ENCODE data around the gene GNAQ. TPM values are rescaled to one million over a fixed set of nuclear protein-coding genes. Genes with fewer than 3 reads are reported as not detected.

Gene GNAQ
- total RNA-seq, 2 donors from 2014 or later = 15.8 to 22.1 TPM

GRCh38 chr9:77872863-77873262, 158.7 kb downstream of the GNAQ start:
- 78 to 88% methylated on average over 3 of the region's 3 CpGs for WGBS, 2 donors
- H3K4me1 ChIP-seq = peaks cover 8% of the 10 kb centered on the region
- no peaks in the 10 kb centered on the region for H3K27me3 ChIP-seq
- TF ChIP-seq, protein P1, sequence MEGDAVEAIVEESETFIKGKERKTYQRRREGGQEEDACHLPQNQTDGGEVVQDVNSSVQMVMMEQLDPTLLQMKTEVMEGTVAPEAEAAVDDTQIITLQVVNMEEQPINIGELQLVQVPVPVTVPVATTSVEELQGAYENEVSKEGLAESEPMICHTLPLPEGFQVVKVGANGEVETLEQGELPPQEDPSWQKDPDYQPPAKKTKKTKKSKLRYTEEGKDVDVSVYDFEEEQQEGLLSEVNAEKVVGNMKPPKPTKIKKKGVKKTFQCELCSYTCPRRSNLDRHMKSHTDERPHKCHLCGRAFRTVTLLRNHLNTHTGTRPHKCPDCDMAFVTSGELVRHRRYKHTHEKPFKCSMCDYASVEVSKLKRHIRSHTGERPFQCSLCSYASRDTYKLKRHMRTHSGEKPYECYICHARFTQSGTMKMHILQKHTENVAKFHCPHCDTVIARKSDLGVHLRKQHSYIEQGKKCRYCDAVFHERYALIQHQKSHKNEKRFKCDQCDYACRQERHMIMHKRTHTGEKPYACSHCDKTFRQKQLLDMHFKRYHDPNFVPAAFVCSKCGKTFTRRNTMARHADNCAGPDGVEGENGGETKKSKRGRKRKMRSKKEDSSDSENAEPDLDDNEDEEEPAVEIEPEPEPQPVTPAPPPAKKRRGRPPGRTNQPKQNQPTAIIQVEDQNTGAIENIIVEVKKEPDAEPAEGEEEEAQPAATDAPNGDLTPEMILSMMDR (IDR thresholded peaks at IDR 0.05) = no peak
- no peak for TF ChIP-seq POLR2A (IDR thresholded peaks at IDR 0.05)
- no peaks in the 10 kb centered on the region for H3K9me3 ChIP-seq
- DNase-seq = no peak
- H3K36me3 ChIP-seq (replicated peaks in 1 of 2; ENCODE audit: insufficient read depth in 1 of 2, low read depth in 2 of 2) = no peaks in the 10 kb centered on the region
- ATAC-seq = no peak
- no peak overlapping the region for H3K4me3 ChIP-seq
- intact Hi-C loops (cut with DNase I) = no loop called here
- no peak overlapping the region for H3K27ac ChIP-seq

DNA sequence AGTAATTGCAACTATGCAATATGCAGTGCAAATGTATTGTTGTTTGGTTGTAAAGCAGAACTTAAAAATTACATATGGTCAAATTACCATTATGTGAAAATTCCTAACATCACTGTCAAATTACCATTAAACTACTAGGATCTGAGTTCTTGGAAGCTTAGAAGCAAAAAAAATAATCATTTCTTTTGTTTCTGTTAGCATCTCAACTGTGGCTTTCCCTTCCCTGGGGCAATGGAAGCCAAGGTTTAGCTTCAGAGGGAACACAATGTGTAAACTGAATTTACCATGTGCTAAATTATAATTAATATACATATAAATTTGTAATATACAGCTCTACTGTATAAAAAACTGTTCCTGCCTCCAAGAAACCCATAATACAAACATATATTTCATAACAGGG, 159.4 kb downstream of the GNAQ start:
- ATAC-seq (no peak), DNase-seq (no peak)
- H3K4me1 ChIP-seq = peaks cover 8% of the 10 kb centered on the region
- no peaks in the 10 kb centered on the region for H3K36me3 ChIP-seq (replicated peaks in 1 of 2; ENCODE audit: insufficient read depth in 1 of 2, low read depth in 2 of 2)
- H3K4me3 ChIP-seq = no peak overlapping the region
- H3K27ac ChIP-seq = no peak overlapping the region
- H3K9me3 ChIP-seq = no peaks in the 10 kb centered on the region
- no peak for TF ChIP-seq POLR2A (IDR thresholded peaks at IDR 0.05)
- TF ChIP-seq, protein P1 (IDR thresholded peaks at IDR 0.05) = no peak
- intact Hi-C loops (cut with DNase I) = no loop called here
- H3K27me3 ChIP-seq = no peaks in the 10 kb centered on the region

GRCh38 chr9:77871483-77871882, 160.1 kb downstream of the GNAQ start:
- intact Hi-C loops (cut with DNase I) = no loop called here
- peaks cover 6% of the 10 kb centered on the region for H3K4me1 ChIP-seq
- no peak overlapping the region for H3K4me3 ChIP-seq
- no peaks in the 10 kb centered on the region for H3K9me3 ChIP-seq
- ATAC-seq (no peak), DNase-seq (no peak)
- WGBS, 2 donors = 88 to 95% methylated on average over 1 of the region's 1 CpG
- no peak for TF ChIP-seq POLR2A (IDR thresholded peaks at IDR 0.05)
- TF ChIP-seq, protein P1 (IDR thresholded peaks at IDR 0.05) = no peak
- H3K36me3 ChIP-seq (replicated peaks in 1 of 2; ENCODE audit: insufficient read depth in 1 of 2, low read depth in 2 of 2) = no peaks in the 10 kb centered on the region
- H3K27me3 ChIP-seq = no peaks in the 10 kb centered on the region
- H3K27ac ChIP-seq = no peak overlapping the region

- DNase-seq (no peak), ATAC-seq (no peak)
- H3K4me3 ChIP-seq = no peak overlapping the region
- H3K4me1 ChIP-seq = no peaks in the 10 kb centered on the region
- H3K27me3 ChIP-seq = no peaks in the 10 kb centered on the region
- H3K9me3 ChIP-seq = no peaks in the 10 kb centered on the region
- TF ChIP-seq, protein P1 (IDR thresholded peaks at IDR 0.05) = no peak
- TF ChIP-seq POLR2A (IDR thresholded peaks at IDR 0.05) = no peak
- intact Hi-C loops (cut with DNase I) = no loop called here
- H3K27ac ChIP-seq = no peak overlapping the region
- H3K36me3 ChIP-seq (replicated peaks in 1 of 2; ENCODE audit: insufficient read depth in 1 of 2, low read depth in 2 of 2) = no peaks in the 10 kb centered on the region
- WGBS, 2 donors = 91 to 94% methylated on average over 1 of the region's 1 CpG
Observed at GRCh38 chr9:77866878-77867277, 164.7 kb downstream of the GNAQ start.

- Histone ChIP-seq H3K9me3 (no peaks in the 10 kb centered on the region), H3K27ac (no peak overlapping the region), H3K36me3 (replicated peaks in 1 of 2; ENCODE audit: insufficient read depth in 1 of 2, low read depth in 2 of 2) (no peaks in the 10 kb centered on the region), H3K27me3 (no peaks in the 10 kb centered on the region), H3K4me1 (no peaks in the 10 kb centered on the region), H3K4me3 (no peak overlapping the region)
- ATAC-seq = no peak
- intact Hi-C loops (cut with DNase I) = no loop called here
- no peak for TF ChIP-seq POLR2A (IDR thresholded peaks at IDR 0.05)
- TF ChIP-seq, protein P1 (IDR thresholded peaks at IDR 0.05) = no peak
- DNase-seq = no peak
- WGBS, 2 donors = 72 to 76% methylated on average over 4 of the region's 4 CpGs
Observed at GRCh38 chr9:77865385-77866047, 166.1 kb downstream of the GNAQ start.

Data from body of pancreas (tissue), 4 donors.